ENCODE data around the gene UBL3. TPM values are rescaled to one million over a fixed set of nuclear protein-coding genes. Genes with fewer than 3 reads are reported as not detected.

The UBL3 gene
- total and polyA plus RNA-seq, 2 of the 8 experiments (the other 6 are each of a cell fraction or from before 2014, with no cell fraction given): 5.3 to 16.1 TPM

DNA sequence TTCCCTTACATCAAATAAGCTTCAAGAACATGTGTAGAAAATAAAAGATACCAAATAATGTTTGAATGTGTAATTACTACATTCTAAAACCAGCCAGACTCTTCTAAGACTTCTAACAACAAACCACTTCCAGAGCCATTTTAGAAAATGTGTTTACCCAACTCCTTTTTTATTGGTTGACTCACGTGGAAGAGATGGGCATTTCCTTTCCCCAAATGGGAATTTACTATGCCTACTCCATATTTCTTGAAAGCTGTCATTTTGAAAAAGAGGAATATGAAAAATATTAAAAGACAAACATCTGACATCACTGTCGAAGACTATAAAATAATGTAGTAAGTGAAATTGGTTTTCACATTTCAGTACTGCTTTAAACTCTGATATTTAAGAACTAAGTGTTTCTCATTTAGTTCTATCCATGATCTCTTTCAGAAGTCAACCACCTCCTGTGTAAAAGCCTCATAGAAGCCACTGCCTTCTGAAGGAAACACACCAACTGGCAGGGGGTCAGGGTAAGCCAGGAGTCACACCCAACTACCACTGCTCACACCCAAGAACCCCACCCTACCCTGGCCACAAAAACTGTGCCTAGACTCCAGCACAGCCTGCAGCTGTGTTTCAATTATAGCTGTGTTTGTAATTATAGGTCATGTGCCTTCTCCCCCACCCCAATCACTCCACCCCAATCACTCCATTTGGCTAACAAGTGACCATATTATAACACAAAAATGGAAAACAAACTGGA lies 86.8 kb downstream of the UBL3 start (continued):
- TF ChIP-seq, protein P1, sequence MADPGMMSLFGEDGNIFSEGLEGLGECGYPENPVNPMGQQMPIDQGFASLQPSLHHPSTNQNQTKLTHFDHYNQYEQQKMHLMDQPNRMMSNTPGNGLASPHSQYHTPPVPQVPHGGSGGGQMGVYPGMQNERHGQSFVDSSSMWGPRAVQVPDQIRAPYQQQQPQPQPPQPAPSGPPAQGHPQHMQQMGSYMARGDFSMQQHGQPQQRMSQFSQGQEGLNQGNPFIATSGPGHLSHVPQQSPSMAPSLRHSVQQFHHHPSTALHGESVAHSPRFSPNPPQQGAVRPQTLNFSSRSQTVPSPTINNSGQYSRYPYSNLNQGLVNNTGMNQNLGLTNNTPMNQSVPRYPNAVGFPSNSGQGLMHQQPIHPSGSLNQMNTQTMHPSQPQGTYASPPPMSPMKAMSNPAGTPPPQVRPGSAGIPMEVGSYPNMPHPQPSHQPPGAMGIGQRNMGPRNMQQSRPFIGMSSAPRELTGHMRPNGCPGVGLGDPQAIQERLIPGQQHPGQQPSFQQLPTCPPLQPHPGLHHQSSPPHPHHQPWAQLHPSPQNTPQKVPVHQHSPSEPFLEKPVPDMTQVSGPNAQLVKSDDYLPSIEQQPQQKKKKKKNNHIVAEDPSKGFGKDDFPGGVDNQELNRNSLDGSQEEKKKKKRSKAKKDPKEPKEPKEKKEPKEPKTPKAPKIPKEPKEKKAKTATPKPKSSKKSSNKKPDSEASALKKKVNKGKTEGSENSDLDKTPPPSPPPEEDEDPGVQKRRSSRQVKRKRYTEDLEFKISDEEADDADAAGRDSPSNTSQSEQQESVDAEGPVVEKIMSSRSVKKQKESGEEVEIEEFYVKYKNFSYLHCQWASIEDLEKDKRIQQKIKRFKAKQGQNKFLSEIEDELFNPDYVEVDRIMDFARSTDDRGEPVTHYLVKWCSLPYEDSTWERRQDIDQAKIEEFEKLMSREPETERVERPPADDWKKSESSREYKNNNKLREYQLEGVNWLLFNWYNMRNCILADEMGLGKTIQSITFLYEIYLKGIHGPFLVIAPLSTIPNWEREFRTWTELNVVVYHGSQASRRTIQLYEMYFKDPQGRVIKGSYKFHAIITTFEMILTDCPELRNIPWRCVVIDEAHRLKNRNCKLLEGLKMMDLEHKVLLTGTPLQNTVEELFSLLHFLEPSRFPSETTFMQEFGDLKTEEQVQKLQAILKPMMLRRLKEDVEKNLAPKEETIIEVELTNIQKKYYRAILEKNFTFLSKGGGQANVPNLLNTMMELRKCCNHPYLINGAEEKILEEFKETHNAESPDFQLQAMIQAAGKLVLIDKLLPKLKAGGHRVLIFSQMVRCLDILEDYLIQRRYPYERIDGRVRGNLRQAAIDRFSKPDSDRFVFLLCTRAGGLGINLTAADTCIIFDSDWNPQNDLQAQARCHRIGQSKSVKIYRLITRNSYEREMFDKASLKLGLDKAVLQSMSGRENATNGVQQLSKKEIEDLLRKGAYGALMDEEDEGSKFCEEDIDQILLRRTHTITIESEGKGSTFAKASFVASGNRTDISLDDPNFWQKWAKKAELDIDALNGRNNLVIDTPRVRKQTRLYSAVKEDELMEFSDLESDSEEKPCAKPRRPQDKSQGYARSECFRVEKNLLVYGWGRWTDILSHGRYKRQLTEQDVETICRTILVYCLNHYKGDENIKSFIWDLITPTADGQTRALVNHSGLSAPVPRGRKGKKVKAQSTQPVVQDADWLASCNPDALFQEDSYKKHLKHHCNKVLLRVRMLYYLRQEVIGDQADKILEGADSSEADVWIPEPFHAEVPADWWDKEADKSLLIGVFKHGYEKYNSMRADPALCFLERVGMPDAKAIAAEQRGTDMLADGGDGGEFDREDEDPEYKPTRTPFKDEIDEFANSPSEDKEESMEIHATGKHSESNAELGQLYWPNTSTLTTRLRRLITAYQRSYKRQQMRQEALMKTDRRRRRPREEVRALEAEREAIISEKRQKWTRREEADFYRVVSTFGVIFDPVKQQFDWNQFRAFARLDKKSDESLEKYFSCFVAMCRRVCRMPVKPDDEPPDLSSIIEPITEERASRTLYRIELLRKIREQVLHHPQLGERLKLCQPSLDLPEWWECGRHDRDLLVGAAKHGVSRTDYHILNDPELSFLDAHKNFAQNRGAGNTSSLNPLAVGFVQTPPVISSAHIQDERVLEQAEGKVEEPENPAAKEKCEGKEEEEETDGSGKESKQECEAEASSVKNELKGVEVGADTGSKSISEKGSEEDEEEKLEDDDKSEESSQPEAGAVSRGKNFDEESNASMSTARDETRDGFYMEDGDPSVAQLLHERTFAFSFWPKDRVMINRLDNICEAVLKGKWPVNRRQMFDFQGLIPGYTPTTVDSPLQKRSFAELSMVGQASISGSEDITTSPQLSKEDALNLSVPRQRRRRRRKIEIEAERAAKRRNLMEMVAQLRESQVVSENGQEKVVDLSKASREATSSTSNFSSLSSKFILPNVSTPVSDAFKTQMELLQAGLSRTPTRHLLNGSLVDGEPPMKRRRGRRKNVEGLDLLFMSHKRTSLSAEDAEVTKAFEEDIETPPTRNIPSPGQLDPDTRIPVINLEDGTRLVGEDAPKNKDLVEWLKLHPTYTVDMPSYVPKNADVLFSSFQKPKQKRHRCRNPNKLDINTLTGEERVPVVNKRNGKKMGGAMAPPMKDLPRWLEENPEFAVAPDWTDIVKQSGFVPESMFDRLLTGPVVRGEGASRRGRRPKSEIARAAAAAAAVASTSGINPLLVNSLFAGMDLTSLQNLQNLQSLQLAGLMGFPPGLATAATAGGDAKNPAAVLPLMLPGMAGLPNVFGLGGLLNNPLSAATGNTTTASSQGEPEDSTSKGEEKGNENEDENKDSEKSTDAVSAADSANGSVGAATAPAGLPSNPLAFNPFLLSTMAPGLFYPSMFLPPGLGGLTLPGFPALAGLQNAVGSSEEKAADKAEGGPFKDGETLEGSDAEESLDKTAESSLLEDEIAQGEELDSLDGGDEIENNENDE (IDR thresholded peaks at IDR 0.05; ENCODE audit: insufficient replicate concordance, low read length): no peak
- TF ChIP-seq, protein P2, sequence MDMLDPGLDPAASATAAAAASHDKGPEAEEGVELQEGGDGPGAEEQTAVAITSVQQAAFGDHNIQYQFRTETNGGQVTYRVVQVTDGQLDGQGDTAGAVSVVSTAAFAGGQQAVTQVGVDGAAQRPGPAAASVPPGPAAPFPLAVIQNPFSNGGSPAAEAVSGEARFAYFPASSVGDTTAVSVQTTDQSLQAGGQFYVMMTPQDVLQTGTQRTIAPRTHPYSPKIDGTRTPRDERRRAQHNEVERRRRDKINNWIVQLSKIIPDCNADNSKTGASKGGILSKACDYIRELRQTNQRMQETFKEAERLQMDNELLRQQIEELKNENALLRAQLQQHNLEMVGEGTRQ (IDR thresholded peaks at IDR 0.05; ENCODE audit: low read length): no peak
- TF ChIP-seq KDM4A (IDR thresholded peaks at IDR 0.05; ENCODE audit: low read depth, low read length, severe bottlenecking) (no peak), TAF7 (optimal IDR thresholded peaks at IDR 0.05; ENCODE audit: borderline replicate concordance, low read depth, low read length) (no peak), CTBP2 (IDR thresholded peaks at IDR 0.05; ENCODE audit: borderline replicate concordance, insufficient read depth, insufficient read length, low read length) (no peak), JUN (IDR thresholded peaks at IDR 0.05; ENCODE audit: low read depth, low read length) (no peak), NANOG (IDR thresholded peaks at IDR 0.05; ENCODE audit: insufficient read depth, low read depth, low read length, poor library complexity, severe bottlenecking) (no peak), CHD2 (IDR thresholded peaks at IDR 0.05; ENCODE audit: low read length) (no peak), SIRT6 (IDR thresholded peaks at IDR 0.05; ENCODE audit: low read length) (no peak)
